ENCODE results near the gene RB1.

RB1 gene

DNA sequence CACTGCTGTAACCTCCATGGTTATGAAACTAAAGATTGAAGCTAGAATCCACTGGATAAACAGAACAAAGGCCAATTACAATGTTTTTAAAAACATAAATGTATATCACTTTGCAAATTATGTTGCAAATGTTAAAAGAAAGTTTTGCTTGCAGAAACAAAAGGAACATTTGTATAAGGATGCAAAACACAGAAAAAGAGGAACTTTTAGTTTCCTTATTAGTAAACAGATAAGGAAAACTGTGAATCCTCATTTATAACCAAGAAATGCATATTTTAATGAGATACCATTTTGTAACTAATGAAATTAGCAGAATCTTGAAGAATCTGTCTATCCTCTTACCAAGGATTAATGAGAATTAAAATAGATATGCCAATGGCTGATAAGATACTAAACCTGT is 77.0 kb downstream of the RB1 start:
- H3K4me3 ChIP-seq (ENCODE audit: low read depth, low read length) = no peak overlapping the region
- TF ChIP-seq, protein P1, sequence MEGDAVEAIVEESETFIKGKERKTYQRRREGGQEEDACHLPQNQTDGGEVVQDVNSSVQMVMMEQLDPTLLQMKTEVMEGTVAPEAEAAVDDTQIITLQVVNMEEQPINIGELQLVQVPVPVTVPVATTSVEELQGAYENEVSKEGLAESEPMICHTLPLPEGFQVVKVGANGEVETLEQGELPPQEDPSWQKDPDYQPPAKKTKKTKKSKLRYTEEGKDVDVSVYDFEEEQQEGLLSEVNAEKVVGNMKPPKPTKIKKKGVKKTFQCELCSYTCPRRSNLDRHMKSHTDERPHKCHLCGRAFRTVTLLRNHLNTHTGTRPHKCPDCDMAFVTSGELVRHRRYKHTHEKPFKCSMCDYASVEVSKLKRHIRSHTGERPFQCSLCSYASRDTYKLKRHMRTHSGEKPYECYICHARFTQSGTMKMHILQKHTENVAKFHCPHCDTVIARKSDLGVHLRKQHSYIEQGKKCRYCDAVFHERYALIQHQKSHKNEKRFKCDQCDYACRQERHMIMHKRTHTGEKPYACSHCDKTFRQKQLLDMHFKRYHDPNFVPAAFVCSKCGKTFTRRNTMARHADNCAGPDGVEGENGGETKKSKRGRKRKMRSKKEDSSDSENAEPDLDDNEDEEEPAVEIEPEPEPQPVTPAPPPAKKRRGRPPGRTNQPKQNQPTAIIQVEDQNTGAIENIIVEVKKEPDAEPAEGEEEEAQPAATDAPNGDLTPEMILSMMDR (IDR thresholded peaks at IDR 0.05; ENCODE audit: borderline replicate concordance, insufficient read depth, low read depth, low read length) = no peak

DNA sequence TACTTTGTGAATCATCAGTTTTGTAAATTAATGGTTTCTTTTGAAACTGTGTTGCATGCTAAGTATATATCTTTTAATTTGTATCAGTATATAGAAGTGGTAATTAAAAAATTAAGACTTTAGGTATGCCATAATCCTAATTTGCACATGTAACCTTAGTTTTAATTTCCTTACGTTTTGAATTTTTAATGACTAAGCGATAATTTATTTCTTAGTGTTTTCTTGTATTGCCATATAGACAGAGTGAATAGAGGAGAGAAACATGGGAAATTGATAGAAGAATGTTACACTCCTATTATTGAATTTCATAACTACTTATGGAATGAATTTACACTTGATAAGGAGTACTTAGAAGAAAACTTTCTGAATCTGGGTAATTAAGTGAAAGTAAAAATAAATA is 79.8 kb downstream of the RB1 start:
- TF ChIP-seq, protein P1 (IDR thresholded peaks at IDR 0.05; ENCODE audit: borderline replicate concordance, insufficient read depth, low read depth, low read length) = no peak
- no peak overlapping the region for H3K4me3 ChIP-seq (ENCODE audit: low read depth, low read length)

DNA sequence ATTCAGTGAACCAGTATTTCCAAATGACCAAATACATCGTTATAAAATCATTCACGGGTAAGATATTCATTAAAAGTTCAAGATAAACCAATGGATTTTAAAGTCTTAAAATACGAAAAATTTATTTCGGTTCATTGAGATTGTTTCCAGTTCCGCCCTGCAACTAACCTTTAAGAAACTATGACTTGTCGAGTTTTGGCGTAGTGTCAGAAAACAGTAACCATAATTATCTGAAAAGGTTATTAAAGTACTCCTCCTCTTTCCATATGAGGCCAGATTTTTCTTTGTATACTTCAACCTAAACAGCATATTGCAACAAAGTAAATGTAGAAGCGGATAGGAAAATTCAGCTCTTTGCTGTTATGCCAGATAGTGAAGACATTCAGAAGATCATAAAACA is 83.3 kb downstream of the RB1 start:
- no peak overlapping the region for H3K4me3 ChIP-seq (ENCODE audit: low read depth, low read length)
- TF ChIP-seq, protein P1 (IDR thresholded peaks at IDR 0.05; ENCODE audit: borderline replicate concordance, insufficient read depth, low read depth, low read length) = no peak

DNA sequence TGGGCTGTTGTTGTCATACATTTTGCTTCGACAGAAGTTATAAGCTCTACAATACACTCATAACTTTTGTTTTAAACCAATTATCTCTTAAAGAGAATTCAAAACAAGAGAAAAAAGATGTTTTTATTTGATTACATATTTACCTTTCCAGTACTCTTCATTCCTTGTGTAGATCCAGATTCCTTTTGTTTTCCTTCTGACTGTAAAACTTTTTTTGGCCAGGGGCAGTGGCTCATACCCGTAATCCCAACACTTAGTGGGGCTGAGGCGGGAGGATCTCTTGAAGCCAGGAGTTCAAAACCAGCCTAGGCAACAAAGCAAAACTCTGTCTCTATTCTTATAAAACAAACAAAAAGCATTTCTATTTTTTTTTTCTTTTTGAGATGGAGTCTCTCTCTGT is 87.7 kb downstream of the RB1 start:
- H3K4me3 ChIP-seq (ENCODE audit: low read depth, low read length) = no peak overlapping the region

DNA sequence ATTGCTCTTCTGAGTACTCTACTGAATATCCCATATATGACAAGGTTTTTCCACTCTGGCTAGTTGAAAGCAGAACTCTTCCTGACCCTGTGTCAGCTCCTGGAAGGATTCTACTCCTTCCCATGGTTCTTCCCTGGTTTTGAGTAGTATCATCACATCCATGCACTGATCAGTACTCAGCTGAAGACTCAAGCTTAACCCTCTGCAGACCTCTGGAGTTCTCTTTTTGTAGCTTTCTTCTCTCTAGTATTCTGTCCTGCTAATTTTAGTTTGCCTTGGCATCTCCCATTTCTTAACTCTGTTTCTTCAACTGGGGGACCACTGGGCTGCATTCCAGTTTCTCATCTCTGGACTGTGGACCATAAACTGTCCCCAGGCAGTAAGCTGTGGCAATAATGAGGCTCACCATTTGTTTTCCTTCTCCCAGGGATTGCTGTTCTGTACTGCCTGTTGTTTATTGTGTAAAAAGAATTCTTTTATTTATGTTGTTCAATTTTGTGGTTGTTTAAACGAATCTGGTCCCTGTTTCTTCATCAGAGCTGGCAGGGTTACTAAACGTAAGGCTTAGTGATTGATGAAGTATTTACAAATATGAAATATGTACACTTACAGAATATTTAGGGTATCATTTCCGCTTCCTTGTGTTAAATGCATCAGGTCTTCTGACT is 89.6 kb downstream of the RB1 start:
- H3K4me3 ChIP-seq (ENCODE audit: low read depth, low read length) = no peak overlapping the region
- TF ChIP-seq, protein P1 (IDR thresholded peaks at IDR 0.05; ENCODE audit: borderline replicate concordance, insufficient read depth, low read depth, low read length) = no peak

More for the DNA sequence above, 87.7 kb downstream of the RB1 start:
- TF ChIP-seq, protein P1 (IDR thresholded peaks at IDR 0.05; ENCODE audit: borderline replicate concordance, insufficient read depth, low read depth, low read length) = no peak

DNA sequence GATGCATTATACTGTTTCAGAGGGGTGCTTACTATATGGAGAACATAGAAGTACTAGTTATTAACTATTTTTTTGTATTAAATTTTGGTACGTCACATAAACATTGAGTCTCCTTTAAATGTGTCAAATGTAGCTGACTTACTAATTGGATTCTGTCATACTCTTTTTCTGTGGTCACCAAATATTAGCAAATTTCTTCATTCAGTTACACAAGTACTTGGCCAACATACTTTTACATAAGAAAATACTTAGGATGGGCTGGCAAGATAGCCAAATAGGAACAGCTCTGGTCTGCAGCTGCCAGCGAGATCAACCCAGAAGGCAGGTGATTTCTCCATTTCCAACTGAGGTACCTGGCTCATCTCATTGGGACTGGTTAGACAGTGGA is 90.1 kb downstream of the RB1 start:
- TF ChIP-seq, protein P1 (IDR thresholded peaks at IDR 0.05; ENCODE audit: borderline replicate concordance, insufficient read depth, low read depth, low read length) = no peak
- no peak overlapping the region for H3K4me3 ChIP-seq (ENCODE audit: low read depth, low read length)

DNA sequence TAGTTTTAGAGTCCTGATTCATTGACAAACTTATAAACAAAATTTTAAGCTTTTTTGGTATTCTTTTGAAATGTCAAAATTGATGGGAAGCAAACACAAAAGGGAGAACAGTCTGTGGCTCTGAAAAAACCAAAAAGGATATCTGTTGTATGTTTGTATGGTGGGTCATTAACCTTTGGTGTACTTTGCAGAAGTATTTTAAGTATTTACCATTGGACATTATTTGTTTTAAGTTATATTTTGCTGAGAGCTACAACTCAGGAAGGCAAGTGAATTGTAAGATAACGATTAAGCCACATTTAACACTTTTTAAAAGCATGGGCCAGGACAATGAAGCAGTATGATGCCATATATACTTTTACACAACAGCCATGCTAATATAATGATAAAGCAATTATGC is 94.2 kb downstream of the RB1 start:
- no peak overlapping the region for H3K4me3 ChIP-seq (ENCODE audit: low read depth, low read length)
- TF ChIP-seq, protein P1 (IDR thresholded peaks at IDR 0.05; ENCODE audit: borderline replicate concordance, insufficient read depth, low read depth, low read length) = no peak
